IMR-90 (cell line): ENCODE data around the gene PRKAR1B. TPM values are rescaled to one million over a fixed set of nuclear protein-coding genes. Genes with fewer than 3 reads are reported as not detected.

Experiments used
- ATAC-seq: fragments of 200-7000 bp; cut with Tn5 transposase; 2 replicates; pipeline ENCODE4 v1.9.1; 2020; ENCODE audit warnings: low read depth, mild to moderate bottlenecking, moderate library complexity
- BruUV-seq: library from RNA; stranded (reverse); fragments of 400-500 nt; replicated peaks from 2 replicates; lab custom pipeline; 2021; lab: Mats Ljungman, UMichigan
- CTCF ChIA-PET: fragments of 300-600 bp; formaldehyde crosslinking; extraction: SDS; loops from one replicate; lab custom pipeline; 2021; ENCODE audit warnings: antibody characterized with exemption; lab: Yijun Ruan, JAX
- POLR2A ChIA-PET: fragments of 300-600 bp; sonication (Branson Sonifier 250); formaldehyde crosslinking; loops from one replicate; lab custom pipeline; 2022; ENCODE audit warnings: antibody characterized with exemption; ENCODE audit not compliant: unreplicated experiment; lab: Charles Lee
- DNase-seq: peaks from one replicate; pipeline ENCODE4 v3.0.0; 2013
- H2AFZ ChIP-seq: replicated peaks from 2 replicates; pipeline ENCODE3; 2013; ENCODE audit warnings: low read length, mild to moderate bottlenecking; ENCODE audit not compliant: poor library complexity
- H2AK5ac ChIP-seq: 2 replicates; pipeline ENCODE4 v1.6.1; 2013; ENCODE audit warnings: low read depth, low read length, inconsistent platforms
- H2AK9ac ChIP-seq: replicated peaks from 2 replicates; pipeline ENCODE3; 2013; ENCODE audit warnings: mild to moderate bottlenecking, low read depth, low read length, moderate library complexity; ENCODE audit not compliant: poor library complexity
- H2BK120ac ChIP-seq: 2 replicates; pipeline ENCODE4 v1.6.1; 2013; ENCODE audit warnings: low read depth, low read length, inconsistent platforms
- H2BK15ac ChIP-seq: 3 replicates; pipeline ENCODE4 v1.6.1; 2013; ENCODE audit warnings: low read depth, low read length, inconsistent platforms
- H2BK20ac ChIP-seq: 2 replicates; pipeline ENCODE4 v1.6.1; 2013; ENCODE audit warnings: low read depth, mild to moderate bottlenecking, inconsistent platforms, low read length, moderate library complexity
- H2BK5ac ChIP-seq: 2 replicates; pipeline ENCODE4 v1.6.1; 2013; ENCODE audit warnings: mild to moderate bottlenecking, low read depth, low read length, inconsistent platforms; ENCODE audit not compliant: poor library complexity, severe bottlenecking
- H3K14ac ChIP-seq: replicated peaks from 2 replicates; pipeline ENCODE4 v1.6.1; 2013; ENCODE audit warnings: low read depth, low read length, inconsistent platforms
- H3K18ac ChIP-seq: 2 replicates; pipeline ENCODE4 v1.6.1; 2013; ENCODE audit warnings: low read depth, low read length, control low read depth
- H3K23ac ChIP-seq: 2 replicates; pipeline ENCODE4 v1.6.1; 2013; ENCODE audit warnings: low read depth, low read length, inconsistent platforms
- H3K27ac ChIP-seq: 2 replicates; pipeline ENCODE4 v1.5.1; 2013; ENCODE audit warnings: mild to moderate bottlenecking, control low read depth, low read length; ENCODE audit not compliant: insufficient read depth
- H3K27me3 ChIP-seq: 2 replicates; pipeline ENCODE4 v1.6.1; 2013; ENCODE audit warnings: low read length; ENCODE audit not compliant: control insufficient read depth, insufficient read depth
- H3K36me3 ChIP-seq: 2 replicates; pipeline ENCODE4 v1.6.1; 2013; ENCODE audit warnings: low read length, mixed read lengths; ENCODE audit not compliant: control insufficient read depth, insufficient read depth
- H3K4ac ChIP-seq: 2 replicates; pipeline ENCODE4 v1.6.1; 2013; ENCODE audit warnings: low read depth, low read length, inconsistent platforms
- H3K4me1 ChIP-seq: 2 replicates; pipeline ENCODE4 v1.6.1; 2013; ENCODE audit warnings: low read length, mixed read lengths; ENCODE audit not compliant: control insufficient read depth, insufficient read depth
- H3K4me2 ChIP-seq: 2 replicates; pipeline ENCODE4 v1.6.1; 2013; ENCODE audit warnings: low read depth, mild to moderate bottlenecking, control low read depth, low read length, moderate library complexity
- H3K4me3 ChIP-seq: 2 replicates; pipeline ENCODE4 v1.5.1; 2013; ENCODE audit warnings: low read depth, mild to moderate bottlenecking, control low read depth, low read length, moderate library complexity; ENCODE audit not compliant: insufficient read depth
- H3K56ac ChIP-seq: 2 replicates; pipeline ENCODE4 v1.6.1; 2013; ENCODE audit warnings: low read length, inconsistent platforms; ENCODE audit not compliant: insufficient read depth; ENCODE audit errors: extremely low read depth
- H3K79me1 ChIP-seq, 2 experiments: 2 replicates each; pipeline ENCODE4 v1.6.1; 2013; ENCODE audit warnings: low read length in 2 of 2, inconsistent platforms in 1 of 2, low read depth in 1 of 2
- H3K9ac ChIP-seq: 2 replicates; pipeline ENCODE4 v1.6.1; 2013; ENCODE audit warnings: low read depth, low read length, control low read depth
- H3K9me1 ChIP-seq: 2 replicates; pipeline ENCODE4 v1.6.1; 2013; ENCODE audit warnings: low read length, inconsistent platforms; ENCODE audit not compliant: insufficient read depth
- H3K9me3 ChIP-seq: 2 replicates; pipeline ENCODE4 v1.6.1; 2013; ENCODE audit warnings: low read length; ENCODE audit not compliant: control insufficient read depth, insufficient read depth
- H4K20me1 ChIP-seq: 2 replicates; pipeline ENCODE4 v1.6.1; 2013; ENCODE audit warnings: low read length, inconsistent platforms; ENCODE audit not compliant: insufficient read depth
- H4K5ac ChIP-seq: 2 replicates; pipeline ENCODE4 v1.6.1; 2013; ENCODE audit warnings: mild to moderate bottlenecking, low read depth, low read length, control low read depth
- H4K8ac ChIP-seq, 2 experiments: 2 replicates each; pipeline ENCODE4 v1.6.1; 2013; ENCODE audit warnings: low read depth in 2 of 2, low read length in 2 of 2, control low read depth in 1 of 2, inconsistent platforms in 1 of 2
- H4K91ac ChIP-seq: 2 replicates; pipeline ENCODE4 v1.6.1; 2013; ENCODE audit warnings: low read depth, low read length, inconsistent platforms; ENCODE audit not compliant: insufficient read depth
- BHLHE40 ChIP-seq: fragments of 150-350 bp; IDR thresholded peaks from 2 replicates; pipeline ENCODE4 v1.6.1; 2016; ENCODE audit warnings: mild to moderate bottlenecking, low read depth, low read length
- CEBPB ChIP-seq: IDR thresholded peaks from 2 replicates; pipeline ENCODE4 v1.6.1; 2012; ENCODE audit warnings: low read depth, low read length, improper control_type of control experiment
- CHD1 ChIP-seq: IDR thresholded peaks from 2 replicates; pipeline ENCODE4 v1.6.1; 2012; ENCODE audit warnings: low read depth, low read length, improper control_type of control experiment
- CTCF ChIP-seq: conservative IDR thresholded peaks from 2 replicates; pipeline ENCODE4 v1.5.1; 2012; ENCODE audit warnings: mild to moderate bottlenecking, low read depth, low read length, improper control_type of control experiment
- MAFK ChIP-seq: IDR thresholded peaks from 2 replicates; pipeline ENCODE4 v1.6.1; 2012; ENCODE audit warnings: low read depth, low read length, improper control_type of control experiment
- MAZ ChIP-seq: IDR thresholded peaks from 2 replicates; pipeline ENCODE4 v1.6.1; 2012; ENCODE audit warnings: low read depth, mild to moderate bottlenecking, low read length, improper control_type of control experiment, moderate library complexity, borderline replicate concordance
- RFX5 ChIP-seq: IDR thresholded peaks from 2 replicates; pipeline ENCODE4 v1.8.0; 2012; ENCODE audit warnings: low read depth, mild to moderate bottlenecking, low read length, moderate library complexity
- WGBS, 2 experiments: methylation state at CpG; one replicate each; pipeline versions ENCODE4 v1.1.5 to v1.1.7; 2013; ENCODE audit warnings: missing lambda C conversion rate in 2 of 2; ENCODE audit not compliant: insufficient read length in 1 of 2; ENCODE audit errors: extremely low coverage in 2 of 2; 5-methylcytosine and 5-hydroxymethylcytosine counted together
- dilution Hi-C: fragments of 300-500 bp; cut with HindIII; formaldehyde crosslinking; loops from one replicate; pipeline ENCODE4 v1.14.3; 2018; ENCODE audit warnings: low sequenced_read_pairs; ENCODE audit not compliant: unreplicated experiment
- in situ Hi-C: fragments of 300-500 bp; cut with MboI; formaldehyde crosslinking; loops from 3 replicates; pipeline ENCODE4 v1.14.3; 2019; ENCODE audit warnings: low sequenced_read_pairs, inconsistent platforms, mixed read lengths
- intact Hi-C: fragments of 100-400 bp; cut with micrococcal nuclease; formaldehyde crosslinking; loops from 2 replicates; pipeline ENCODE4 v1.10.0; 2022
- polyA plus RNA-seq, 3 experiments: library from polyadenylated mRNA; depleted of rRNA; stranded (reverse); fragments of >200 nt; gene quantifications; 2 replicates each; pipeline ENCODE4 v1.2.3, GENCODE V29; 2012; ENCODE audit warnings: low replicate concordance in 1 of 3
- total RNA-seq: library from RNA; depleted of rRNA; stranded (reverse); fragments of >200 nt; gene quantifications from 2 replicates; pipeline ENCODE4 v1.2.3, GENCODE V29; 2012
- TF ChIP-seq, protein P1 (sequence below): fragments of 150-350 bp; IDR thresholded peaks from 2 replicates; pipeline ENCODE4 v1.6.1; 2017; ENCODE audit warnings: mild to moderate bottlenecking, antibody characterized with exemption, low read length, low read depth

Gene PRKAR1B
- total and polyA plus RNA-seq, 2 of the 4 experiments (the other 2 are of a cell fraction) = 15.2 to 20.2 TPM

- Histone ChIP-seq H3K9me3 (no peaks in the 10 kb centered on the region), H3K4me2 (peak overlapping the region; percentile 73), H3K18ac (no peak overlapping the region), H3K27me3 (peaks cover 40% of the 10 kb centered on the region), H3K14ac (no peak overlapping the region), H3K4me1 (peaks cover 5% of the 10 kb centered on the region; the same call in 1 of the 2 replicates), H3K36me3 (no peaks in the 10 kb centered on the region), H3K9ac (no peak overlapping the region), H4K91ac (no peak overlapping the region), H2BK120ac (no peak overlapping the region), H2BK20ac (no peak overlapping the region), H2AFZ (no peak overlapping the region), H2AK5ac (0 out of 2 replicates have a peak overlapping the region, but pooled peaks have one; percentile 28), H3K27ac (no peak overlapping the region), H3K9me1 (no peaks in the 10 kb centered on the region), H2AK9ac (no peak overlapping the region), H4K8ac (no peak overlapping the region), H3K4me3 (no peak overlapping the region), H4K5ac (no peak overlapping the region), H3K56ac (no peak overlapping the region), H3K23ac (no peak overlapping the region), H4K20me1 (no peaks in the 10 kb centered on the region; the same call in 1 of the 2 replicates), H3K4ac (no peak overlapping the region), H3K79me1 (peaks cover 0 to 5% of the 10 kb centered on the region in 2 experiments; a peak in 1 of 4 replicates), H2BK15ac (no peak overlapping the region), H2BK5ac (no peak overlapping the region)
- POLR2A ChIA-PET = no interaction called here
- dilution Hi-C loops = no loop called here
- in situ Hi-C loops = no loop called here
- intact Hi-C loops = no loop called here
- no TSS peak for BruUV-seq
- peak; percentile 16 for DNase-seq
- no peak for TF ChIP-seq CHD1
- TF ChIP-seq MAFK = no peak
- TF ChIP-seq CTCF = no peak
- TF ChIP-seq, protein P1, sequence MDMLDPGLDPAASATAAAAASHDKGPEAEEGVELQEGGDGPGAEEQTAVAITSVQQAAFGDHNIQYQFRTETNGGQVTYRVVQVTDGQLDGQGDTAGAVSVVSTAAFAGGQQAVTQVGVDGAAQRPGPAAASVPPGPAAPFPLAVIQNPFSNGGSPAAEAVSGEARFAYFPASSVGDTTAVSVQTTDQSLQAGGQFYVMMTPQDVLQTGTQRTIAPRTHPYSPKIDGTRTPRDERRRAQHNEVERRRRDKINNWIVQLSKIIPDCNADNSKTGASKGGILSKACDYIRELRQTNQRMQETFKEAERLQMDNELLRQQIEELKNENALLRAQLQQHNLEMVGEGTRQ = no peak
- no peak for TF ChIP-seq RFX5
- no peak for TF ChIP-seq MAZ
- TF ChIP-seq BHLHE40 = no peak
- TF ChIP-seq CEBPB = no peak
- CTCF ChIA-PET = no interaction called here
- no peak for ATAC-seq
- WGBS, 2 experiments = 5% methylated on average over 27 of the region's 72 CpGs; no CpG with 5 or more reads in 1 of the 2 experiments
These were observed 205.6 kb downstream of the PRKAR1B start for GRCh38 chr7:521221-522070.
